GM08714 (cell line): ENCODE data around the gene ASTL.
"Not testable (repeated sequence)": the region's sequence is repeated elsewhere in the genome, so short reads cannot be mapped to it uniquely, and the experiment has no call there.

Source experiments
- H3K4me3 ChIP-seq: fragments of 200-500 bp; sonication (Bioruptor generic); 2 replicates; pipeline ENCODE4 v1.5.1; 2014; ENCODE audit warnings: mild to moderate bottlenecking, low read length, inconsistent platforms
- ZNF274 ChIP-seq: IDR thresholded peaks from 2 replicates; pipeline ENCODE4 v1.6.1; 2012; ENCODE audit warnings: mild to moderate bottlenecking, low read depth, low read length

Gene ASTL

DNA sequence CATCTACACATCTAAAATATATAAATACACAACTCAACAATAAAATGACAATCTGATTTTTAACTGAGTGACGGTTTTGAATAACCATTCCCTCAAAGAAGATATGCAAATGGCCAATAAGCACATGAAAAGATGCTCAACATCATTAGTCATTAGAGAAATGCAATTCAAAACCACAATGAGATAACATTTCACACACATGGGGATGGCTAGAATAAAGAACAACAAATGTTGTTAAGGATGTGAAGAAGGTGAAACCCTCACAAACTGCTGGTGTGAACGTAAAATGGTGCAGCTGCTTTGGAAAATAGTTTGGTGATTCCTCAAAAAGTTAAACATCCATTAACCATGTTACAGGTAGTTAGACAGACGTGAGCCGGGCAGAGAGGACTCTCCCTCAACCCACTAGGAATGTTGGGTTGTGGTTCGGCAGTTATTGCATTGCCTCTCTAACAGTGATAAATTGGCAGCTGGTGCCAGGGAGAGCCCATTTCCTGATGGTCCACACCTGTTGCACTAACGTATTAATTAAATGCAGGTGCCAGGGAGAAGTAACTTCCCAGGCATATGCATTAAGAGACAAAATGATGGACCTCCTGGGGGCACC lies 29.2 kb upstream of the ASTL start:
- no peak overlapping the region for H3K4me3 ChIP-seq
- no peak for TF ChIP-seq ZNF274

DNA sequence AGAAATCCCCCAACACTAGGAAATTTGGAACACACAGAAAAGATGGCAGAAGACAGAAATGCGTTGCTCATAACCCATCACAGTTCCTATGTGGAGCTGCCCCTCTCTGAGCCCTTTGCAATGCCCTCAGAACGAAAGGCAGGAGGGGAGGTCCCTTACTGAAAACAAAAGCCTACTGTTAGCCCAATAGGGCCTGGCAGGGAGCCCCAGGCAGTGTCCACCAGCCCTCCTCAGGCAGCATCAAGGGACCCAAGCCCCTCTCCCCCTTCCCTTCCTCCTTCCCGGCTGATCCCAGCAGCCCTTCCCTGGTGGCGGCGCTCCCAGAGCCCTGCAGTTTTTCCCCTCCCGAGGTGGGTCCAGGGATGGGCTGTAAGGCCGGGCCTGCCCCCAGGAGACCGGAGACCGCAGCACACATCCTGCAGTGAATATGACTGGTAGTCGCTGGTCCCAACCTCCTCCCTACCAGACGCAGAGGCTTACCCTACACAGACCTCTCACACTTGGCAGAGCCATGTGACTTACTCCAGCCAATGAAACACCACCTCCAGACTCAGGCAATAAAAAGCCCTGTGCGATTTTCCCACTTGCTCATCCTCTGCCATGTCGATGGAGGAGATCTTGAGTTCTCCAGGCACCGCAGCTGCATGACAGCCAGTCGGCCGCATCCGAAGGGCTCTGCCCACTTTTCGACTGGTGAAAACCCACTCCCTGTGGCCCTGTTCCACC lies 26.3 kb upstream of the ASTL start:
- TF ChIP-seq ZNF274 = no peak
- peak overlapping the region; percentile 9; the same call in 1 of the 2 replicates for H3K4me3 ChIP-seq

DNA sequence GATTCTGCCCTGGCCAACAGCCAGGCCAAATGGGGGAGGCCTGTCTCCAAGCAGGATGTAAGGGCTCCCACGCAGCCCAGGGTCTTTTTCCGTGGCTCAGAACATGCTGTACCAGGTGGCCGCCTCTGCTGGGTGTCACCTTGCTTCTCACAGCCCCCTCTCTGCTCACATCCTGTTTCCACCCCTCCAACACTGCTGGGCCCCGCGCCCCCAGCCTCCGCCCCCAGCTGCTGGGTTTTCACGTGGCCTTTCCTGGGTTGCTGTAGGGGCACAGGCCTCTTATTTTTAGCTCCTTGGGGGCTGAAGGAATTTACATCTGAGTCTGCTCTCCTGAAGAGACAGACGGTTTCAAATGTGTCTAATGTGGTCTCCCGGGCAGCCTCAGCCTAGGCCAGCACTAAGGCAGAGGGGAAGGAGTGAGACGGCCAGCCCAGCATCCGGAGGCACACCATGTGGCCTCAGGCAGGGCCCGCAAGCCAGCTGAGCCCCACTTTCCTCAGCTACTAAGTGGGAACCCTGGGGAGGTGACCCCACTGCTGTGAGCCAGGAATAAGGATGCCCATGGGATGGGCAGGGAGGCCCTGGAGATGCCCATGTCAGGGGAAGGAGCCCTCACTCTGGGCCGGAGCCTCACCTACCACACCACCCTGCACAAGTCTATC lies 25.6 kb upstream of the ASTL start:
- TF ChIP-seq ZNF274 = no peak
- peak overlapping the region; percentile 9; the same call in 1 of the 2 replicates for H3K4me3 ChIP-seq

DNA sequence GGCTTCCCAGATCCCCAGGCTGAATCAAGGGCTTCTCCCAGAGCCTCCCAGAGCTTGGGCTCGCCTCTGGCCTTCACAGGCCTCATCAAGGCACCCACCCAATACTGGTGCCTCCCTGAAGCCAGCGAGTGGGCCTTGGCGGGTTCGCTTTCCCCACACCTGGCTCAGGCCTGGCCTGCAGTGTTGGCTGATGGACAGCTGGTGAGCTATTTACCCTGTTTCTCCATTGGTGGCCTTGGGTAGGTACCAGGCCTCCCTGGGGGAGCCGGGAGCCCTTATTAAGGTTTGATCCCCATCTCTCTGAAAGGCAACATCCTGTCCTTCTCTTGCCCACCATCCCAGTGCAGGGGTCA lies 25.1 kb upstream of the ASTL start:
- TF ChIP-seq ZNF274 = no peak

DNA sequence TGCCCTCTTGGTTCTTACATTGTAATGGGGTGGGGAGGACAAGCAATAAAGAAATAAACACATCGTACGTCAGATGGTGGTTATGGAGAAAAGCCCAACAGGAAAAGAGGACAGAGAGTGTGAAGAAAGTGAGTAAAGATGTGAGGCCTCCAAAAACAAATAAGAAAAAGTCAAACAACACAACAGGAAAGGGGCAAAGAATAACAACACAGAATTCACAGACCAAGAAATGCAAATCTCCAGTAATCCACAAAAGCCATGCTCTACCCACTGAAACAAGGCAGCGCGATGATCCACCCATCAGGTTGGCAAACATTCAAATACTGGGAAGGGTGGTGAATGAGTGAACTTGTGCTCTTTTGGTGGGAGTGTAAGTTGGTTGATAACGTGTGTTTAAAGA lies 23.6 kb upstream of the ASTL start:
- H3K4me3 ChIP-seq = no peak overlapping the region
- no peak for TF ChIP-seq ZNF274

More for the DNA sequence above, 25.1 kb upstream of the ASTL start:
- no peak overlapping the region for H3K4me3 ChIP-seq

DNA sequence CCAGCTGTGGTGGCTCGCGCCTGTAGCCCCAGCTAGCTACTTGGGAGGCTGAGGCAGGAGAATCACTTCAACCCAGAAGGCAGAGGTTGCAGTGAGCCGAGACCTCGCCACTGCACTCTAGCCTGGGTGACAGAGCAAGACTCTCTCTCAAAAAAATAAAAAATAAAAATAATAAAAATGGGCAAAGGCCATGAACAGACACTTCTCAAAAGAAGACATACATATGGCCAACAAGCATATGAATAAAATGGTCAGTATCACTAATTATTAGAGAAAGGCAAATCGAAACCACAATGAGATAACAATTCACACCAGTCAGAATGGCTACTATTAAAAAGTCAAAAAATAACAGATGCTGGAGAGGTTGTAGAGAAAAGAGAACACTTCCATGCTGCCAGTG lies 22.1 kb upstream of the ASTL start:
- H3K4me3 ChIP-seq = not testable (repeated sequence)

DNA sequence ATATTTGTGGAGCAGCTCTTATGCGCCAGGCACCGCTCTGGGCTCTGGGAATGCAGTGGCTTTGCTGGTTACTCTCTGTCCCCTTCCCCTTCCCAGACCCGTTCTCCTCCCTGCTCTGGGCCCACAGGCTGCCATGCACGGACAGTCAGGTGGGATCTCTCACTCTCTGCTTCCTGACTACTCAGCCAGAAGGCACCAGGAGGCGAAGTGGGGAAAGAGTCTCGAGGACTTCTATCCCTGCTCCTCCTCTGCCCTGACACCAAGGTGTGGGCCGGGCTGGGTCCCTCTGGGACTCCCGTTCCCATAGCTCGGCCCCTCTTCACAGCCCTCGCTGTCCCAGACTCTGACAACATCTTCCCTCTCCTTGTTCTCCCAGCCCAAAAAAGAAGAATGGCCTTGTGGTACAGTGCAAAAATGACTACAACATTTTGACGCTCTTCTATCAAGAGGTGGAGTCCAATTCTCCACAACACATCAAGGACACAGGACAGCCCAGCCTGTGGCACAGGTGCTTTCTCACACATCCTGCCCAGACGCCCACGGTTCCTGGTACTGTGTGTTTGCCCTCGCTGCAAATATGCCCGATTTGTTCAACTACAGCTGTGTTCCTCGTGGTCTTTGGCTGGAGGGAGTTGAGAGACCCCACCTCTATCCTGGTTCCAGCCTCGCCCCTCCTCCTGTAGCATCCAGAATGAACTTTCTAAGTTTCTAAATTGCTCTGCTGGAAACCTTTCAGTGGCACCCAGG lies 21.0 kb upstream of the ASTL start:
- H3K4me3 ChIP-seq = no peak overlapping the region
- TF ChIP-seq ZNF274 = no peak

DNA sequence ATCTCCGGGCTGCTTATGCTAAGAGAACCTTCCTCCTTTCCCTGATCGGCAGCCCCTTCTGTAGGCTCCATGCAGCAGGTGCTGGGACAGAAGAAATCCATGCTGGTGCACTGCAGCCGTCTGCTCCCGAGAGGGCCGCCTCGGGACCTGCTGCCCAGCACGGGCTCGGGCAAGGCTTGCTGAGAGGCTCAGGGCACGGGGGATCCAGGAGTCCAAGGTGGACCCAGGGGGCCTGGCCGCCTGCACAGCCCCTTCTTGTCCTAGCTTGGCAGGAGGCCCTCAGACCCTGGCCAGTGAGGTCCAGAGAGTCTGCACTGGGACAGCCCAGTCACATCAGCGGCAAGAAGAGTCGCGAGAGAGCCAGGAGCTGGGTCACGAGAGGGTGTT lies 20.2 kb upstream of the ASTL start:
- H3K4me3 ChIP-seq = no peak overlapping the region
- TF ChIP-seq ZNF274 = no peak

DNA sequence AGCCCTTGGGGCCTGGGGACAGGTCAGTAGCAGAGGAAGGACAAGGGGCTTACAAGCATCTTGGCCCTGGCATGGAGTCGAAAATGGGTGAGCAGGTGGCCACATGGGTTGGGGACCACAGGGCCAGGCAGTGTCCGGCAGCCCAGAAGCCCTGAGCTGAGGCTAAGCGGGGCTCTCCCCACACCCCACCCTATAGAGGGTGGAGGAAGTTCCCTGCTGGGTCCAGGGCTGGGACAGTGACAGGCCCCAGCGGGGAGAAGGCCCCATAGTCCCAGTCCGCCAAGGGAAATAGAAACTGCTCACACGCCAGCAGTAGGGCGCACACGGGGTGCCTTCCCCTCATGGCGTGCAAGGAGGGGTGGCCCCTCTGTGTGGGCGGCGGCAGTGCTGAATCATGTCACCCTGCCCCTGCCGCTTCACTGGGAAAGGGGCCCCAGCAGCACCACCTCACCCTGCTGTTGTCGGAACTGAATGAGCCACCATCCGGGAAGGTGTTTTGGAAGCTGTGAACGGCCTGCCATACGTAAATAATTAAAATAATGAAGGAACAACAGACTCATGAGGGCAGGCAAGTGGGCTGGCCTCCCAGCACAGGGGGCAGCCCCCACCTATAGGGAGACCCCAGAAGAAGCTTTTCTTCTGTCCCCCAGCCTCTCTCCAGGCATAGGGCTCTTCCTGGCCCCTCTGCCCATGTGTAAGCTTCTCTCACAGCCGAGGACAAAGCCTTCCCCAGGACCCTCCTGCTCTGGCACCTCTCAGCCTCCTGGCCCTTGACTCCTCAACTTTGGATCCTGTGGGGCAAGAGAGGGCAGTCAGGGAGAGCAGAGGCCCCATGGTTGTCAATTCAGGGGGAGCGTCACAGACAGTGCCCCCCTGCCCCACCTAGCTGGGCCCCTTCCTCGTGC lies 19.6 kb upstream of the ASTL start:
- no peak for TF ChIP-seq ZNF274
- H3K4me3 ChIP-seq = no peak overlapping the region; the same call in 1 of the 2 replicates

DNA sequence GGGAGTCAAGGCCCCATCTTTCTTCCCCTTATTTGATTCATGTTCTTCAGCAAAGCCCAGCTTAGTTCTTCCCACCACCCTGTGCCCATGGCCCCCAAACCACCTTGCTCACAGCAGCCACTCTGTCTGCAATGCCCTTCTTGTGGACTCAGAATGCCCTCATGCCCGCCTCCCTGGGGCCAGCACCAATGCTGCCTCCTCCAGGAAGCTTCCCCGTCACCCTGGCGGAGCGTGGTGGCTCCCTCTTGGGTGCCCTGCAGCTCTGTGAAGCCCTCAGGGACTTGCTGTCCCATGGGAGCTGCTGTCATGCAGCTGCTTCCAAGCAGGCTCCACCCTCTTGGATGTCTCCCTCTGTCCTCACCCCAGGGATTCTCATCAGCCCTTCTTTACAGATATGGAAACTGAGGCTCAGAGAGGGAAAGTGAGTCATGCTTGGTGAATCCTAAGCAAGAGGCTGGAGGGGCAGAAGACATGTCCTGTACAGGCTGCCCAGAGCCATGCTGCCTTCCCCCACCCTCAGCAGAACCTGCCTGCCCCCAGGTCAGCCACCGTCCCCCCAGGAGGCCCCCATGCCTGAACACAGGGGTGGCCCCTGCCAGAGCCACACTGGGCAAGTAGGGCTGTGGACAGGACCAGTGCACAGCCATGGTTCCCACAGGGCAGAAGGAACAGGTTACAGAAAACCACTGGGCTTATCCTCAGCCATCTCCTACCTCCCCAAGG lies 18.8 kb upstream of the ASTL start:
- no peak overlapping the region; the same call in 1 of the 2 replicates for H3K4me3 ChIP-seq
- no peak for TF ChIP-seq ZNF274

DNA sequence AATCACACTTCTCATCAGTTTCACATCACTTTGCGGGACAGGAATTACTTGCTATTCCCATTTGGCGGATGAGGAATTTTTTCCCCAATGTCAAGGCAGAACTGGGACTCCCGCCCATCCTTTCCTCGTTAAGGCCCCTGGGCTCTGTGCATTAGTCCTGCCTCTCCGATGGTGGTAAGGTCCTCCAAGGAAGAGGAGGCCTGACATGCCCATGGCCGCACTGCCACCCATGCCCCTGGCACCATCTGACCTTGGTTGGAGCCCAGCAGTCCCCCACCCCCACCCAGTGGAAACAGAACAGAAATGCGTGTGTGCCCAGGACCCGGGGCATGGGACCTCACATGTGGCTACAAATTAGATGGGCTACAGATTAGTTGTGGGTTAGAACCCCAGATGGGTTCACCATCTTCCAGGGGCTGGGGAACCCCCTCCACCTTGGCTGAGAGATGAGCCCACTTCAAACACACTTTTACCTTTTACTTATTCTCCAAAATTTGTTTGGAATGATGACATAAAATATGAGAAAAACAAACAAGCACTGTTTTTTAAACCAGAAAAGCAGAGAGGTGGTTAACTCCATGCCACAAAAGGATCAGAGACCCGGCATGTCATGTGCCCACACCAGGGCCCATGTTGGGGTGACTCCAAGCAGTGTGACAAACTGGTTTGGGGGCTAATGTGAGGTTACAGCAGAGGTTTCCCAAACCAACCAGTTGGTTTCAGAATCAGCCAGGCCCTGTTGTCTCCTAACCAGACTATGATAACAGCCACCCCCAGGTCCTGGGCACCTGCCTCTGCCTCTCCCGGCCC lies 17.9 kb upstream of the ASTL start:
- no peak overlapping the region for H3K4me3 ChIP-seq
- TF ChIP-seq ZNF274 = no peak
